Activated naive CD8-positive, alpha-beta T cell treated with anti-CD3 and anti-CD28 coated beads, Interleukin-2, amount 50 U/mL, for 24 hours (primary cell): ENCODE results near the gene PDE4B.
"Not testable (repeated sequence)": the region's sequence is repeated elsewhere in the genome, so short reads cannot be mapped to it uniquely, and the experiment has no call there.

ENCODE experiments used
- ATAC-seq: fragments of 150-1000 bp; cut with Tn5 transposase; one replicate; pipeline ENCODE4 v1.10.0; 2021
- DNase-seq: peaks from one replicate; pipeline ENCODE4 v3.0.0; 2021
- H3K27ac Mint-ChIP-seq: one replicate; pipeline ENCODE4 v1.8.0; 2021; ENCODE audit warnings: mild to moderate bottlenecking, mixed read lengths
- H3K27me3 Mint-ChIP-seq: one replicate; pipeline ENCODE4 v1.8.0; 2021; ENCODE audit warnings: mixed read lengths
- H3K36me3 Mint-ChIP-seq: one replicate; pipeline ENCODE4 v1.8.0; 2021; ENCODE audit warnings: low read depth, mixed read lengths
- H3K4me1 Mint-ChIP-seq: one replicate; pipeline ENCODE4 v1.8.0; 2021; ENCODE audit warnings: mixed read lengths
- H3K4me3 Mint-ChIP-seq: one replicate; pipeline ENCODE4 v1.8.0; 2021; ENCODE audit warnings: mild to moderate bottlenecking, moderate library complexity, mixed read lengths
- H3K9me3 Mint-ChIP-seq: one replicate; pipeline ENCODE4 v1.8.0; 2021; ENCODE audit warnings: mixed read lengths

Gene PDE4B

GRCh38 chr1:66128641-66129040 lies 335.9 kb downstream of the PDE4B start:
- H3K4me3 Mint-ChIP-seq, H3K36me3 Mint-ChIP-seq, H3K4me1 Mint-ChIP-seq, DNase-seq, H3K27ac Mint-ChIP-seq, H3K27me3 Mint-ChIP-seq: not testable (repeated sequence)
- peak; percentile 59 for ATAC-seq
- H3K9me3 Mint-ChIP-seq, result peaks cover 23% of the 10 kb centered on the region

DNA sequence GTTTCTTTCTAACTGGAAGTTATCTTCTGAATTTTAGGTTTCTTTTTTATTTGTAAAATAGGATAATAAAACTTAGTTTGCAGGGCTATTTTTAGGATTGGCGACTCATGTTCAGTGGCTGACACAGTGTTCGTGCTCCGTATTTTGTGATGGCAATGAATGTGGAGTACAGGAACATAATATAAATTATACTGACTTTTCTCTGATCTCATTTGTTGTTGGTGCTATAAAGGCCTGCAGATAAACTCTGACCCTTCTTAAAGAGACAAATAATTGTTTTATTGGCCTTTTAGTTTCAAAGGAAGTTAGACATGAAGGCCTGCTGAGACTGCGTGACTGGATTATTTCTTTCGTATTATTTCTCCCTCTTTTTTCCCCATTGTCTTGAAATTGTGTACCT lies 339.6 kb downstream of the PDE4B start:
- DNase-seq, result no peak
- Mint-ChIP-seq H3K27ac (no peak overlapping the region), H3K4me1 (peaks cover 11% of the 10 kb centered on the region), H3K36me3 (peaks cover 4% of the 10 kb centered on the region), H3K4me3 (no peak overlapping the region), H3K9me3 (peaks cover 23% of the 10 kb centered on the region), H3K27me3 (peaks cover 3% of the 10 kb centered on the region)
- no peak for ATAC-seq

DNA sequence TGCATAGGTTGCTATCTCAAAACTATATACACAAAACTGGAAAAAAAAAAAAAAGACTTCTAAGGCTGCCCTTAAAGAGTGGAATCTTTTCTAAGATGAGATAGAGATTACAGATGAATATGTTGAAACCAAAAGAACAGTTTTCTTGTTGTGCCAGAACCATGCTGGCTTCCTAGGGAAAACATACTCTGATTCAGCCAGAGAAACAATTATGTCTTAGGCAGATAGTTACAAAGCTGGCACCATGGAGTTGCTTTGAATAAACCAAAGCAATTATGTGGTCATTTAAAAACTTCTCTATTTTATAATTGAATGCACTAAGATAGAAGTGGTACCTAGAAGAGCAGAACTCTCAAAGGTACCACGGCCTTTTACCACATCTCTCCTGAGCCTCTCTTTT lies 341.3 kb downstream of the PDE4B start:
- ATAC-seq (no peak), DNase-seq (no peak)
- Mint-ChIP-seq H3K36me3 (peaks cover 4% of the 10 kb centered on the region), H3K27ac (no peak overlapping the region), H3K9me3 (peaks cover 14% of the 10 kb centered on the region), H3K4me1 (peaks cover 5% of the 10 kb centered on the region), H3K27me3 (peaks cover 3% of the 10 kb centered on the region), H3K4me3 (no peak overlapping the region)

GRCh38 chr1:66135161-66135560 lies 342.5 kb downstream of the PDE4B start:
- Mint-ChIP-seq H3K9me3 (peaks cover 8% of the 10 kb centered on the region), H3K36me3 (peaks cover 2% of the 10 kb centered on the region), H3K27me3 (peaks cover 3% of the 10 kb centered on the region), H3K4me1 (peaks cover 5% of the 10 kb centered on the region), H3K4me3 (no peak overlapping the region), H3K27ac (no peak overlapping the region)
- no peak for DNase-seq
- ATAC-seq, result no peak

DNA sequence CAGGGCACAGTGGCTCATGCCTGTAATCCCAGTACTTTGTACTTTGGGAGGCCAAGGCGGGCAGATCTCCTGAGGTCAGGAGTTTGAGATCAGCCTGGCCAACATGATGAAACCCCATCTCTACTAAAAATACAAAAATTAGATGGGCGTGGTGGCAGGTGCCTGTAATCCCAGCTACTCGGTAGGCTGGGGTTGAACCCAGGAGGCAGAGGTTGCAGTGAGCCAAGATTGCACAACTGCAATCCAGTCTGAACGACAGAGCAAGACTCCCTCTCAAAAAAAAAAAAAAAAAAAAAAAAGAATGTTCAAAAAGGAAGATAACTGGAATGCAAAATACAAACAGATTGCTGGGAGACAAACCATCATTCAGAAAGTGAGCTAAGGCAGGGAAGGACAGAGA lies 343.7 kb downstream of the PDE4B start:
- H3K27me3 Mint-ChIP-seq, DNase-seq, ATAC-seq, H3K27ac Mint-ChIP-seq, H3K36me3 Mint-ChIP-seq, H3K4me1 Mint-ChIP-seq, H3K9me3 Mint-ChIP-seq, H3K4me3 Mint-ChIP-seq: not testable (repeated sequence)

- peak; percentile 88 for ATAC-seq
Observed at GRCh38 chr1:66137235-66137634, 344.5 kb downstream of the PDE4B start.

DNA sequence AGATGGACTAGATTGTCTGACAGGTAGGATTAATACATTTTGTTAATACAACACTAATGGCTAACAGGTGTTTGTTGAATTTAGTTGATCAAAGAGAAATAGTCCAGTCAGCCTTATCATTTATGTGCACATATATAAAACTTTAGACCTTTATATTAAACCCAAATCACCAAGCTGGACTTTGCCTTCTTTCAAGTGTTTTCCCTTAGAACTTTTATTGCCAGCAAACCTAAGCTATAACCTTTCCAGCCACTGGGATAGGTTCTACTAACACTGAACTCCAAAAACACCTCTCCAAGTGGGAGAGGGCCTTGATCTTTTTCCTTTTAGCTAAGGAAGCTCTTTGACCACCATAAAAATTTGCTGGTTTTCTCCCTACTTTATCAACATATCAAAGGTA lies 345.9 kb downstream of the PDE4B start:
- DNase-seq, result no peak
- Mint-ChIP-seq H3K27me3 (peaks cover 3% of the 10 kb centered on the region), H3K36me3 (no peaks in the 10 kb centered on the region), H3K4me3 (no peak overlapping the region), H3K27ac (no peak overlapping the region), H3K9me3 (no peaks in the 10 kb centered on the region), H3K4me1 (peaks cover 5% of the 10 kb centered on the region)
- no peak for ATAC-seq

More at GRCh38 chr1:66137235-66137634, 344.5 kb downstream of the PDE4B start:
- Mint-ChIP-seq H3K27ac (no peak overlapping the region), H3K27me3 (peaks cover 3% of the 10 kb centered on the region), H3K4me3 (no peak overlapping the region), H3K36me3 (no peaks in the 10 kb centered on the region), H3K9me3 (no peaks in the 10 kb centered on the region), H3K4me1 (peaks cover 5% of the 10 kb centered on the region)
- DNase-seq, result no peak

DNA sequence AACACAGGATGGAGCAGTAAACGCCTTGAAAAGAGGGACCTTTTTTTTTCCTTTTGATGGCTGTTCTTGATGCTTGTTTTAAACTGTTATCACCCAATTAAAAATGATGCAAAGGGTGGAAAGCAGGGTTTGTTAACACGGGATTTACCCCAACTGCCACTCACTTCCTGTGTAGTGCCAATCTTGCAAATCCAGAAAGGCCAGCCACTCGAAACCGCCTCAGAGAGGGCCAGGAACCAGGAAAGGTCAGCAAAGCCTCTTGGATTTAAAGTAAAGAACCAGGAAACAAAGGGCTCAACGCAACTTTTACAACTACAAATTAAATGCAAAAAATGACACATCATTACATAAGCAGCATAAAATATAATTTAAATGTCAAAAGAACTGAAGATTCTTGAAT lies 347.4 kb downstream of the PDE4B start:
- DNase-seq (no peak), ATAC-seq (no peak)
- no peaks in the 10 kb centered on the region for H3K9me3 Mint-ChIP-seq
- H3K27ac Mint-ChIP-seq, result no peak overlapping the region
- H3K4me1 Mint-ChIP-seq, result peaks cover 5% of the 10 kb centered on the region
- no peaks in the 10 kb centered on the region for H3K36me3 Mint-ChIP-seq
- H3K4me3 Mint-ChIP-seq, result no peak overlapping the region
- H3K27me3 Mint-ChIP-seq, result peaks cover 3% of the 10 kb centered on the region

- Mint-ChIP-seq H3K27me3 (peaks cover 3% of the 10 kb centered on the region), H3K9me3 (no peaks in the 10 kb centered on the region), H3K36me3 (no peaks in the 10 kb centered on the region), H3K4me1 (no peaks in the 10 kb centered on the region), H3K4me3 (no peak overlapping the region), H3K27ac (no peak overlapping the region)
- ATAC-seq (no peak), DNase-seq (no peak)
Observed at GRCh38 chr1:66143651-66144050, 351.0 kb downstream of the PDE4B start.

DNA sequence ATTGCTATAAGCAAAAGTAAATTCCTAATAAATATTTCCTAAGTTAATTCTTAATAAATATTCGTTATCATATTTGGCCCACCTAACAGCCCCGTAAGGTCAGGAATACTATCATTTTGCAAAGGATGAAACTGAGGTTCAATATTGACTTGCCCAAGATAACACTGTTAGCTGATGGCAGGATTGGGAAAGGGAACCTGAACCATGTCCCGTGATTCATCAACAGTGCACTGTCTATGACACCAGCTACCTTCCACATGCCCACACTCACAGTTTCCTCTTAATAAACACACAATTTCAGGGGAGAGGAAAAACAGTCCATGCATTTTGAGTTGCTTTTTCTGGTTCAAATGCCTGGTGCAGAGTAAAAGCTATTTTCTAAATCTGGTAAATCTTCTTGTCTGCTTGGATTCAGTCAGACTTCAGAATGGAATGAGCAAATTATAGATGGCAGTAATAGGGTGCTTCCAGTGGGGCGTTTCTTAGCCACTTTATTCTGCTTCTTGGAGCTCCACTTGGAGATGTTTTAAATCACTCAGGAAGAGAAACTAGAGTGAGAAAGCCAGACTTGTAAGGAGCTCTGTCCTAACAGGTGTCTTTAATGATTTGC lies 354.6 kb downstream of the PDE4B start:
- no peaks in the 10 kb centered on the region for H3K9me3 Mint-ChIP-seq
- ATAC-seq (no peak), DNase-seq (no peak)
- H3K27me3 Mint-ChIP-seq, result peaks cover 6% of the 10 kb centered on the region
- H3K27ac Mint-ChIP-seq, result no peak overlapping the region
- H3K36me3 Mint-ChIP-seq, result no peaks in the 10 kb centered on the region
- H3K4me3 Mint-ChIP-seq, result no peak overlapping the region
- no peaks in the 10 kb centered on the region for H3K4me1 Mint-ChIP-seq

DNA sequence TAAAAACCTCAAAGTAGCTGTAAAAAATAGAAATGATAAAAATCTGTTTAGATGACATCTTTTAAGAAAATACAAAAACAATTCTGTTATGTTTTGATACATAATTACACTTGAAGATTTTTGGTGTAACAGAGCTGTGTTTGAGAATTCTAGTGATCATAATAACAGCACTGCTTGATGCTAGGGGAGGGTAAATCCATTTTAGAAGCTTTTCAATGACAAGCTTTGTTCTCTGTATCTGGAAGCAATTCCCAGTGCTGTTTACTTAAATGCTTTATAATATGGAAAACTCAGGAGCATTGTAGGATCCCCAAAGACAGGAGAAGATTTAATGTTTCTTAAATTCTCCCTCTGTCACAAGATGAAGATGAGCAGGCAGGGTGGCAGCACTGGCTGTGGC lies 359.3 kb downstream of the PDE4B start:
- H3K4me1 Mint-ChIP-seq, result no peaks in the 10 kb centered on the region
- peaks cover 8% of the 10 kb centered on the region for H3K27me3 Mint-ChIP-seq
- H3K4me3 Mint-ChIP-seq, result no peak overlapping the region
- no peak overlapping the region for H3K27ac Mint-ChIP-seq
- no peaks in the 10 kb centered on the region for H3K36me3 Mint-ChIP-seq
- no peaks in the 10 kb centered on the region for H3K9me3 Mint-ChIP-seq
- no peak for ATAC-seq
- no peak for DNase-seq

- no peak overlapping the region for H3K27ac Mint-ChIP-seq
- no peaks in the 10 kb centered on the region for H3K9me3 Mint-ChIP-seq
- ATAC-seq, result no peak
- H3K4me1 Mint-ChIP-seq, result no peaks in the 10 kb centered on the region
- no peak for DNase-seq
- H3K27me3 Mint-ChIP-seq, result peaks cover 14% of the 10 kb centered on the region
- H3K36me3 Mint-ChIP-seq, result no peaks in the 10 kb centered on the region
- H3K4me3 Mint-ChIP-seq, result no peak overlapping the region
Observed at GRCh38 chr1:66154394-66154793, 361.7 kb downstream of the PDE4B start.

DNA sequence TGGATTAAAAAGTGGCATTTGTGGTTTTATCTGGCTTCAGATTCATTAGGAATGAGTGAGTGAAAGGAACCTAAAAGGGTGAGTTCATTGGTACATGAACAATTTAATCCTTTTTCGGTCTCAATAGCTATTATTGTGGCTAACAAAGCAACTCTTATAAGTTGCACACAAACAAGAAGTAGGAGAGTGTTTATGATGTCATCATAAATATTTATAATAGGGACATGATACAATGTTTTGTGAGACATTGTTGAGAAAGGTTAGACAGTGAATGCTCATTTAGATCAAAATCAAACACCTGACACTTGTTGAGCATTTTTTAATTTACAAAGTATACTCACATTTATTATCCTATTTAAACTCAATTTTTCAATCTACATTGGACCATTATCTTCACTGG lies 363.4 kb downstream of the PDE4B start:
- Mint-ChIP-seq H3K9me3 (no peaks in the 10 kb centered on the region), H3K4me3 (no peak overlapping the region), H3K36me3 (no peaks in the 10 kb centered on the region), H3K27me3 (peaks cover 11% of the 10 kb centered on the region), H3K27ac (no peak overlapping the region), H3K4me1 (no peaks in the 10 kb centered on the region)
- DNase-seq (no peak), ATAC-seq (no peak)

DNA sequence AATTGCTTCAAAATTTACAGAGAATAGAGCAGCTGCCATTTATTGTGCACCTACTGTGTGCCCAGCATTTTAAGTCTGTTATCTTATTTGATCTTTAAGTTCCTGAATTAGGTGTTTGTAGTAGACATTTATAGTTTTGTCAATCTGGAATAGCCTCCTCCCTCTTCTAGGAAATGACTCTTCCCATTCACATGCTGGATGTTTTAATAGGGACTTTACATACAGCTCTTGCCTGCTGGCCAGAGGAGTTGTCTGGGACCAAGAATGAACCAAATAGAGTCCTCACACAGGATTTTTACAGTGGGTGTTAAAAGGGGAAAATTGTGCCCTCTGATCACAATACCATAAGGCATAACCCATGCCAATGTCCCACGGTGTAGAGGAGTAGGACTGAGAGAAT lies 367.1 kb downstream of the PDE4B start:
- no peak for ATAC-seq
- peaks cover 9% of the 10 kb centered on the region for H3K27me3 Mint-ChIP-seq
- H3K9me3 Mint-ChIP-seq, result no peaks in the 10 kb centered on the region
- H3K27ac Mint-ChIP-seq, result no peak overlapping the region
- DNase-seq, result no peak
- H3K4me1 Mint-ChIP-seq, result no peaks in the 10 kb centered on the region
- H3K4me3 Mint-ChIP-seq, result no peak overlapping the region
- no peaks in the 10 kb centered on the region for H3K36me3 Mint-ChIP-seq

DNA sequence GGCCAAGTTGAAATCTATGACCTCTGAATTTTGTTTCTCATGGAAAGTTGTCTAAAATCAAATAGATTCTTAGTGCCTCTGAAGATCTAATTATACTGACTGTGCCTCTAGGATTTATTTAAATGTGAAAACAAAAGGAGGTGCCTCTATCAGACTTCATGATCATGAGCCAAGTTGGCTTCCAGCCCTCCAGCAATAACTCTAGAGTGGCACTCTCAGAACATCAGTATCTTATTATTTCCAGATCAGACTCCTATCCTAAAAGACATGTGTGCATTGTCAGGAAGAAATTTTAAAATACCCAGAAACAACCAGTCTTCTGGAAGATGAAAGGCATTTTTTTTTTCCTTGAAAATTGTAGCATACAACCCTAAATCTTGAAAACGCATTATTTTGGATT lies 368.0 kb downstream of the PDE4B start:
- DNase-seq, result no peak
- Mint-ChIP-seq H3K27ac (no peak overlapping the region), H3K36me3 (no peaks in the 10 kb centered on the region), H3K27me3 (peaks cover 9% of the 10 kb centered on the region), H3K4me3 (no peak overlapping the region), H3K4me1 (no peaks in the 10 kb centered on the region), H3K9me3 (no peaks in the 10 kb centered on the region)
- ATAC-seq, result no peak

- Mint-ChIP-seq H3K4me3 (no peak overlapping the region), H3K4me1 (peaks cover 14% of the 10 kb centered on the region), H3K27me3 (peaks cover 11% of the 10 kb centered on the region), H3K27ac (no peak overlapping the region), H3K36me3 (no peaks in the 10 kb centered on the region), H3K9me3 (no peaks in the 10 kb centered on the region)
- no peak for ATAC-seq
- no peak for DNase-seq
Observed at GRCh38 chr1:66166753-66167152, 374.1 kb downstream of the PDE4B start.
